Measurements from ENCODE around the gene DPYD.

Gene DPYD

DNA sequence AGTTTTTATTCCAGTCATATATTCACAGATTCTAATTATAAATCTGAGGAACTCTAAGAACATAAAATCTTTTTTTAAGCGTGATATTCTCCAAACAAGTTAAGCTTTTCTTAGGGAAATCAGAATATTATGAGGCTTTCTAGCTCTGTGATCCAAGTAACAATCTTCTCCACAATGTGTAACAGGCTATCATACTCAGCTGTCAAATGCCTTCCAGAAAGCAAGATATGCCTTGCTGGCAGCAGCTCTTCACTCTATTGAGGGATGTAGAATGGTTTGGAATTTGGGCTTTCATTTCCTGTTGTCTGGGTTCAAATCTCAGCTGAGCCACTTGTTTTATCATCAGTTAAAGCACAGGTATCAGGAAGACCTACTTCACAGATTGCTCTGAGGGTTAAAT is 752.8 kb downstream of the DPYD start:
- DNase-seq (ENCODE audit: insufficient read length, low spot score): no peak
- no peak for FAIRE-seq

DNA sequence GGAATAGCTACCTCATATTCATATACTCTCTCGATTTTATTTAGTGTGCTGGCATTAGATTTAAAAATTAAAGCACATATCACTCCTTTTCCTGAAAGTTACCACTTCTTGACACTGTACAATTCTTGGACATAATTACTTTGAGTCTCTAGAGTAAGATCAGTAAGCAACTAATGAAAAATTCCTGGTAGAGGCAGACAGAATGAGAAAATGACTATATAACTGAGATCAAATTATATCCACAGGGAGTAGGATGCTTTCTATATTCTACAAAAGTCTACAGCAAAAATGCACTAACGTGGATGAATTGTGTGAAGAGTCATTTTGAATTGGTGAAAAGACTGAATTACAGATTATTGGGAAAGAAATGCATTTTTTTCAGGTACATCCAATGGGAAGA is 753.6 kb downstream of the DPYD start:
- DNase-seq (ENCODE audit: insufficient read length, low spot score) (no peak), FAIRE-seq (no peak)

DNA sequence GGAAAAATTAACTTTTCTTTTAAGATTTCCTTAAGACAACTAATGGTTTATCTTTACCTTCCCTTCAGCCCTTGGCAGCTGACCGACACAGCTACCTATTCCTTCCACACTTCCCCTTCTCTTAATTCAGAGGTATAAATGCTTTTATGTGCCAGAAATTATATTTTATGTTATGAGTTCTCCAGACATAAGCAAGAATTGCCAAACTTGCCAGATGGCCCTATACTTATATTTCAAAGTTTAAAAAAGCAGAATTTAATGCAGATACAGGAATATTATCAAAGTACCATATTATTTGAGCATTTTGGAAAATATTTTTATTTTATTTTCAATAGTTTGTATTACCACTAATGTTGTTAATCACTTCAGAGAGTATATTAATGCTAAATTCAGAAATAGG is 754.2 kb downstream of the DPYD start:
- FAIRE-seq (no peak), DNase-seq (ENCODE audit: insufficient read length, low spot score) (no peak)

DNA sequence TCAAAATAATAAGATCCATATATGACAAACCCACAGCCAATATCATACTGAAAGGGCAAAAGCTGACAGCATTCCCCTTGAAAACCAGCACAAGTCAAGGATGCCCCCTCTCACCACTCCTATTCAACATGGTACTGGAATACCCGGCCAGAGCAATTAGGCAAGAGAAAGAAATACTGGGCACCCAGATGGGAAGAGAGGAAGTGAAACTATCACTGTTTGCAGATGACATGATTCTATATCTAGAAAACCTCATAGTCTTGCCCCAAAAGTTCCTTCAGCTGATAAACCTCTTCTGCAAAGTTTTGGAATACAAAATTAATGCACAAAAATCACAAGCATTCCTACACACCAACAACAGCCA is 756.6 kb downstream of the DPYD start:
- DNase-seq (ENCODE audit: insufficient read length, low spot score): no peak
- FAIRE-seq: peak; percentile 9

DNA sequence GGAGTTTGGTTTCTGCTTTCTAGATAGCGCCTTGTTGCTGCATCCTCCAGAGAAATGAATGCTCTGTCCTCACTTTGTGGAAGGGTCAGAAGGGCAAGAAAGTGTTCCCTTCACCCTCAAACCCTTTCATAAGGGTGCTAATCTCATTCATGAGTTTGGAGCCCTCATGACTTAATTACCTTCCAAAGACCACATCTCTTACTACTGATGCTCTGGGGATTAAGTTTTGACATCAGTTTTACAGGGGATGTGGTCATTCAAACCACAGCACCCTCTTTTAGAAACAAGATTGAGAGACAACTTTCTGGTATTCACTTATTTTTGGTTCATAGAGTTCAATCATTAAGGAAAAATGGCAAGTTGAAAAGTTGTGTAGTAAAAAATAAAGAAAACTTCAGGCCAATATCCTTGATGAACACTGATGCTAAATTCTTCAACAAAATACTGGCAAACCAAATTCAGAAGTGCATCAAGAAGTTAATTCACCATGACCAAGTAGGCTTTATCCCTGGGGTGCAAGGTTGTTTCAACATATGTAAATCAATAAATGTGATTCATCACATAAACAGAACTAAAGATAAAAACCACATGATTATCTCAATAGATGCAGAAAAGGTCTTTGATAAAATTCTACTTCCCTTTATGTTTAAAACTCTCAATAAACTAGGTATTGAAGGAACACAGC is 757.1 kb downstream of the DPYD start:
- DNase-seq (ENCODE audit: insufficient read length, low spot score): no peak
- FAIRE-seq: no peak

GRCh38 chr1:97160818-97161217 is 760.0 kb downstream of the DPYD start:
- DNase-seq (ENCODE audit: insufficient read length, low spot score) (no peak), FAIRE-seq (no peak)

DNA sequence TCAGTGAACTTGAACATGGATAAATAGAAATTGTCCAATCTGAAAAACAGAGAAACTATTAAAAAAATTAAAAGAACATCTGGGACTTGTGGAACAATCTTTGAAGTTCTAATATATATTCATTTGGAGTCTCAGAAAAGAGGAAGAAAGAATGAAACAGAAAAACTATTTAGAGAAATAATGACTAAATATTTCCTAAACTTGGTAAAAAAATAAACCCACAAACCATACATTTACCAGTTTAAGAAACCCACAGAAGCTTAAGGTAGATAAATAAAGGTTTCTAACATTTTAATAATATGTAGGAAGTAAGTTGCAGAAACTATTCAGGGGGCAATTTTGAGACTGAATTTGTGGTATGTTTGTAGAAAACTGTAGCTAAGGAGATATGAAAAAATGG is 761.5 kb downstream of the DPYD start:
- DNase-seq (ENCODE audit: insufficient read length, low spot score): no peak
- FAIRE-seq: no peak

DNA sequence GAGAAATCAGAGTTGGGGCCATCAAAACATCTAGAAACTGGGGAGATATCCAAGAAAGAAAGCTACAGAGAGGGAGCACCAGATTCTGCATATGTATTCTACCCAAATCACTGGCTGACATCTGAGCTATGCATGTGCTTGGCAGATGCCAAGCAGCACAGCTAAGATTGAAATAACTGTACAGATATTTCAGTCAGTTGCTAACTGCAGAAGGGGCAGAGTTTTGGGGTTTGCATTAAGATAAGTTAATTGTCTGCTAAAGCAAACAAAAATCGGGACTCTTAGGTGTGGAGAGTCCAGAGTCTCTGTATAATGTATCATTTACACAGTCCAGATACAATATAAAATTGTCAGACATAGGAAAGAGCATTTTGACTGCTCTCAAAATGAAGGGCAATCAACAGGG is 762.1 kb downstream of the DPYD start:
- no peak for DNase-seq (ENCODE audit: insufficient read length, low spot score)
- no peak for FAIRE-seq

DNA sequence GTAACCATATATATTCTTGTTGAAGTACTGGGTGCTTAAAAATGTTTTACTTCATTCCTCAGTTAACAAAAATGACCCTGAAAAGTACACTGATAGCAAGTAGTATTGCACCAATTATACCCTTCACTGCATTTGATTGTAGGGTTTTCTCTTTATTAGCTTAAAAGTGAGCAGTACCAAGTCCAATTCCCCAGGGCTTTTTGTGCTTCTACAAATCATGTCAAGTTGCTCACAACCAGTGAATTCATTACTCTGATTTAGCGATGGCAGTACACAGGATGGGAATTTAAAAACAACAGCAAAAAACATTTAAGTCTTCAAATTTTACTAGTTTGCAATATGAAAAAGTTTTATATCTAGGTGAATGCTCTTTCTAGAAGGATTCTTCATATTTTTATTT is 762.8 kb downstream of the DPYD start:
- DNase-seq (ENCODE audit: insufficient read length, low spot score): no peak

GRCh38 chr1:97151651-97152050 is 769.2 kb downstream of the DPYD start:
- FAIRE-seq (no peak), DNase-seq (ENCODE audit: insufficient read length, low spot score) (no peak)

More for the DNA sequence above, 762.8 kb downstream of the DPYD start:
- no peak for FAIRE-seq

DNA sequence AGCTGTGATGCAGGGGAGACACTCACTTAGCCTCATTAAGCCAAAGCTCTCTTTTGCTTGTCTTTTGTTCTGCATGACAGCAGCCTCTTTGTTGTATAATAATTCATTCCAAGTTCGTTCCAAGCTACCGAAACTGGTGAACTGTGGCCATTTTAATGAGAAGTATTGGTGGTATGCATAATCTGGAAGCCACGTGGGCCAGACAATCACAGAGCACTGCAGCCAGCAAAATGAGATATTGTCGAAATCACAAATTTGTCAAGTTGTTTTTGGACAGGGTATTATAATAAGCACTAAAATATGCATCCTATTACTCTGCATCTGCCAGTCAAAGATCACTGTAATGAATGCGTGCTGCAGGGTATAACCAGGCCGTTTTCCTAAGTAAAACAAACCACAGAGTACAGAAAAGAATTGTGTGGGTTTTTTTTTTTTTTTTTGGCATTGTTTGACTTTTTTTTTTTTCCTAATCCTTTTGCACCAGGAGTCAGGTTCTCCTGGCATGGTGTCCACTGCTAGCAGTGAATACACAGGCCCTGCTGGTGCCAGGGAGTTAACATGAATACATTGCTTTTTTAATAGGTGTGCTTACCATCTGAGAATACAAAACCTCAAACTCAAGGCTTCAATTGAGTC is 775.4 kb downstream of the DPYD start:
- FAIRE-seq: no peak
- no peak for DNase-seq (ENCODE audit: insufficient read length, low spot score)

DNA sequence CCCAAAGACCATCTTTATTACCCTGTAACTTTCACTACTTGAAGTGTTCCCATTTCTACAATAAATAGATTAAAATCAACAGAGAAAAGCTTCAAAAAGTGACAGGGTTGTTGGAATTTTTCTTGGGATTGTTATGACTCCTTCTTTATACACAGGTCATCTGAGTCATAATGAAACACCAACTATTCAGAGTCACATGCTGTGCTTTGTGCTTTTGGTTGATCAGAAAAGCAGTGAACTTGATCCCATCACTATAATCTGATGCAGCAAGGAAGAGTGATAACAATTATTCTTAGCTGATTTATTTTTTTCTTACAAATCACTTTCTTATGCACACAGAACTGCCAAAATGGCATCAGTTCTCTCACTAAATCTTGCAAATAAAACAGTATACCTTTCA is 776.3 kb downstream of the DPYD start:
- FAIRE-seq (no peak), DNase-seq (ENCODE audit: insufficient read length, low spot score) (peak; percentile 5)

DNA sequence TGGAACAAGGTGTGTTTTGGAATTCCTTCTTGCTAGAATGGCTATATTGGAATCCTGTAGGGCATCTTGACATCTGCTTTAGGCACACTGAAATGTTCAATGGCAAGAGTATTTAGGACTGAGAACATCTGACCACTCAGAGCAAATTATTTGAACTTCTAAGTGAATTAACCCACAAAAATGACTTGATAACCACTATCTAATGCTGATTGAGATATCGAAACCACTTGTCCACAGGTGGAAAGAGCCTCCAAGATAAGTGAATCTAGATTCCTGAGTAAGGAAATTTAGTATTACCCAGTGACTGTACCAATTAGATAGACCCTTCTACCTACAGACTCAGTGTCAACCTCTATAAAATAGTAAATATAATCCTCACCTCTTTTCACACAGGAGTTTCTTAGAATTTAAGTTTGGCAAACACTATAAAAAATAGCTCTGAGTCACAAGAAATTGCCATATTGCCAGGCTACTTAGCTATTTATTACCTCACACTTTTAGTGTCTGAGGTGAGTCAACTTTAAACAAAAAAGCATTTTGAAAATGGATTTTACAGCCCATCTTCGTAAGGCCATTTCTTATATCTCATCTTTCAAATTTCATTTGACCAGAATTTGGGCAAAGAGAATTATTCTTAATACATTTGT is 777.5 kb downstream of the DPYD start:
- no peak for FAIRE-seq

DNA sequence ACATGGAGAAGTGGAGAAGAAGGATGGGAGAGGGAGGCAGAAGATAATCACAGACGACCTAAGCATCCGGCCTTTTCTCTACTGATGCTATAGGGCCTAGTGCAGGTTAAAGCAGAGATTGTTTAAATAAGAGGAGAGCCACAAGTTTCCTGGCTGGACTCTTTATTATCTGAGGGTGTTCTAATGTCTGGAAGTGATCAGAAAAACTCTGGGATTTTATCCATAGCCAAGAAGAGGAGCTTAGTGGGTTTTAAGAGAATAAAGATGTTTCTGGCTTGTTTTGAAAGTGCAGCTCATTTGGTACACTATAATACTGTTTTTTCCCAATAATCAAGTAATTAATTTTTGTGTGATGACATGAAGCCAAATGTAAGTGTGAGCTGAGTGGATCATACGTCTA is 780.2 kb downstream of the DPYD start:
- no peak for FAIRE-seq
- no peak for DNase-seq (ENCODE audit: insufficient read length, low spot score)

More for the DNA sequence above, 777.5 kb downstream of the DPYD start:
- no peak for DNase-seq (ENCODE audit: insufficient read length, low spot score)

GRCh38 chr1:97139512-97139911 is 781.3 kb downstream of the DPYD start:
- DNase-seq (ENCODE audit: insufficient read length, low spot score) (no peak), FAIRE-seq (no peak)

DNA sequence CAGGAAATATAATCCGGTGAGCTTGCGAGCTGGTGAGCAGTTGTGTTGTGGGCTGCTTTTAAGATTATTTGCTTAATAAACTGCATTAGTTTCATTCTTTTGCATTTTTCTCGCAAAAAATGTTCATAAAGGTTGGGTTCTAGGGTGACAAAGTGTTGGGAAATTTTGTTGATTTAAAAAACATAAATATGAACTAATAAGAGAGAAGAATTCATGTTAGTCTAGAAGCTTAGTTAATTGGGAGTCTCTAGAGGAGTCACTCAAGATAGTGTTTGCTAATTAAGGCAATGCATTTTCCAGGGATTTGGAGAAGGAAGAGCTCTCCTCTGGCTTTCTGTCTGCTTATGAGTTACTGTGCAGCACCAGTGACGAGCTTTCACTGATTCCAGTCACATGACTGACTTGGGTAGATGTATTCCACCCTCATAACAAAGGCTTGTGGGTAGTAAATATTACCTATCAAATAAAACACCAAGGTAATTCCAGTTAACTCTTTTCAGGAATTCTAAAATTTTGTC is 782.3 kb downstream of the DPYD start:
- DNase-seq (ENCODE audit: insufficient read length, low spot score) (no peak), FAIRE-seq (no peak)

DNA sequence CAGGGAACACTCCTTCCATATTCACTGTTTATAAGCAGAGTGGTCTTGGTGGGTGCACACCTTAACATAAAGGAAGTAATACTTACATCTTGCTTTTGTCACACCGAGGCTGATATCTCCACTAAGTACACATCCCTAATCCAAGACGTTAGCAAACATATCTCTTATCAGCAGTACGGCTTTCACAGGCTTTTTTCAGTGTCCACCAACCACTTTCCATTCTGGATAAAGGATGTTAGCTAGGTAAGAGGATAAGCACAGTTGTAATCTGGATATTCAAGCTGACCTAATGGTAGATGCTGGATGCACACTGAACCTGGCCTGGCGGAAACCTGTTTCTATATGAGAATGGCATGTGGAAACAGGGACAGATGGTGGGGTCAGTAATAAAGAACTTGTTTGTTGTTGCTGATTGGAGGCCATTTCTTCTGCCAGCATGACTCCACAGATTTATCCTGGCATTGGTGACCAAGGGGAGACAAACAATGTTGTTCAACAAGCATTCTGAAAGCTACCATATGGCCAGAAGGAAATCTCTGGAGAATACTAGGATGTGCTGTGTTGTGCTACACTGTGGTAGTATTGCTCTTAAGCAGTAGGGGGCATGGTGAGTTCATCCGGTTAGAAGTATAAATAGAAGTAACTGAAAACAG is 782.8 kb downstream of the DPYD start:
- DNase-seq (ENCODE audit: insufficient read length, low spot score): peak; percentile 31
- FAIRE-seq: no peak

GRCh38 chr1:97136996-97137395 is 783.8 kb downstream of the DPYD start:
- FAIRE-seq: no peak
- DNase-seq (ENCODE audit: insufficient read length, low spot score): no peak

GRCh38 chr1:97135972-97136371 is 784.9 kb downstream of the DPYD start:
- FAIRE-seq (no peak), DNase-seq (ENCODE audit: insufficient read length, low spot score) (no peak)

GRCh38 chr1:97128426-97128825 is 792.4 kb downstream of the DPYD start:
- DNase-seq (ENCODE audit: insufficient read length, low spot score) (no peak), FAIRE-seq (no peak)

- no peak for FAIRE-seq
- DNase-seq (ENCODE audit: insufficient read length, low spot score): no peak
Observed at GRCh38 chr1:97123717-97124431, 797.0 kb downstream of the DPYD start.

All from HTR-8/SVneo (cell line).